Measurements from ENCODE around the gene LY6G6D. TPM values are rescaled to one million over a fixed set of nuclear protein-coding genes. Genes with fewer than 3 reads are reported as not detected.

Gene LY6G6D
- total and polyA plus RNA-seq, 2 donors (not counting 1 experiment from before 2014, with no cell fraction given): not detected

DNA sequence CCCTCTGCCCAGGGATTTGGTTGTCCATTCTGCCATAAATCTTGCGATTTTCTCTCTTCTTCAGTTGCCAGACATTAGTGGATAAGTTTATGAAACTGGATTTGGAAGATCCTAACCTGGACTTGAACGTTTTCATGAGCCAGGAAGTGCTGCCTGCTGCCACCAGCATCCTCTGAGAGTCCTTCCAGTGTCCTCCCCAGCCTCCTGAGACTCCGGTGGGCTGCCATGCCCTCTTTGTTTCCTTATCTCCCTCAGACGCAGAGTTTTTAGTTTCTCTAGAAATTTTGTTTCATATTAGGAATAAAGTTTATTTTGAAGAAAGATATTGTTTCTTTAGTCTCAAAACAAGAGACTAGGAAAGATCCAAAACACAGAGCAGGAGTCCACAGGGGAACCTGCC, 47.2 kb downstream of the LY6G6D start, which contains the start of gene SAPCD1:
TSS of gene SAPCD1 (plus strand) at position 301 of the 400 bp plus-strand sequence. CDS start 399 bp downstream, outside the sequence.
- no peak within 1 kb of the TSS for H3K27ac Mint-ChIP-seq
- no peak within 1 kb of the TSS for H3K9ac ChIP-seq (ENCODE audit: low read length)
- H3K9me3 ChIP-seq (ENCODE audit: control extremely low read depth in 1 of 3, control insufficient read depth in 2 of 3, insufficient read depth in 1 of 3, low read length in 2 of 3): no peaks in the 10 kb centered on the region
- H3K4me2 ChIP-seq (replicated peaks; ENCODE audit: low read depth, low read length, poor library complexity, severe bottlenecking): no peak within 1 kb of the TSS
- no peak for TF ChIP-seq EZH2 (IDR thresholded peaks at IDR 0.05; ENCODE audit: borderline replicate concordance, insufficient read depth, low read depth, low read length, poor library complexity, severe bottlenecking)
- TF ChIP-seq, protein P1, sequence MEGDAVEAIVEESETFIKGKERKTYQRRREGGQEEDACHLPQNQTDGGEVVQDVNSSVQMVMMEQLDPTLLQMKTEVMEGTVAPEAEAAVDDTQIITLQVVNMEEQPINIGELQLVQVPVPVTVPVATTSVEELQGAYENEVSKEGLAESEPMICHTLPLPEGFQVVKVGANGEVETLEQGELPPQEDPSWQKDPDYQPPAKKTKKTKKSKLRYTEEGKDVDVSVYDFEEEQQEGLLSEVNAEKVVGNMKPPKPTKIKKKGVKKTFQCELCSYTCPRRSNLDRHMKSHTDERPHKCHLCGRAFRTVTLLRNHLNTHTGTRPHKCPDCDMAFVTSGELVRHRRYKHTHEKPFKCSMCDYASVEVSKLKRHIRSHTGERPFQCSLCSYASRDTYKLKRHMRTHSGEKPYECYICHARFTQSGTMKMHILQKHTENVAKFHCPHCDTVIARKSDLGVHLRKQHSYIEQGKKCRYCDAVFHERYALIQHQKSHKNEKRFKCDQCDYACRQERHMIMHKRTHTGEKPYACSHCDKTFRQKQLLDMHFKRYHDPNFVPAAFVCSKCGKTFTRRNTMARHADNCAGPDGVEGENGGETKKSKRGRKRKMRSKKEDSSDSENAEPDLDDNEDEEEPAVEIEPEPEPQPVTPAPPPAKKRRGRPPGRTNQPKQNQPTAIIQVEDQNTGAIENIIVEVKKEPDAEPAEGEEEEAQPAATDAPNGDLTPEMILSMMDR (IDR thresholded peaks at IDR 0.05): no peak
- 63% methylated on average over 1 of the region's 4 CpGs for WGBS (ENCODE audit: insufficient coverage)
- H3K27ac ChIP-seq (ENCODE audit: low read length in 2 of 2): no peak within 1 kb of the TSS
- H3K4me3 ChIP-seq (ENCODE audit: control extremely low read depth in 1 of 5, extremely low read depth in 1 of 5, insufficient read depth in 1 of 5, low read depth in 2 of 5, low read length in 4 of 5): no peak within 1 kb of the TSS
- no peak within 1 kb of the TSS for H3K4me3 Mint-ChIP-seq
- H3K79me2 ChIP-seq (ENCODE audit: control insufficient read depth, insufficient read depth, low read length): no peaks in the 10 kb centered on the region
- no peaks in the 10 kb centered on the region for H3K4me1 Mint-ChIP-seq
- H3K27me3 ChIP-seq (replicated peaks in 1 of 4; ENCODE audit: control extremely low read depth in 1 of 4, control insufficient read depth in 3 of 4, insufficient read depth in 4 of 4, low read length in 3 of 4): no peaks in the 10 kb centered on the region
- H2AFZ ChIP-seq (ENCODE audit: insufficient read depth, low read depth, low read length, poor library complexity, severe bottlenecking): no peak within 1 kb of the TSS
- ChIA-PET CTCF (no interaction called here), POLR2A (no interaction called here)
- no peaks in the 10 kb centered on the region for H3K9me3 Mint-ChIP-seq (ENCODE audit: insufficient read depth)
- H3K36me3 ChIP-seq (replicated peaks in 1 of 2; ENCODE audit: control extremely low read depth in 1 of 2, control insufficient read depth in 1 of 2, extremely low read depth in 1 of 2, insufficient read depth in 2 of 2, low read length in 1 of 2): peaks cover 0 to 14% of the 10 kb centered on the region in 2 experiments
- H4K20me1 ChIP-seq (ENCODE audit: control insufficient read depth, insufficient read depth, low read length, poor library complexity, severe bottlenecking): no peaks in the 10 kb centered on the region
- DNase-seq (no peak), ATAC-seq (ENCODE audit: low read depth) (no peak)
- H3K4me1 ChIP-seq (ENCODE audit: control insufficient read depth in 2 of 2, insufficient read depth in 2 of 2, low read length in 2 of 2): no peaks in the 10 kb centered on the region
- H3K27me3 Mint-ChIP-seq: no peaks in the 10 kb centered on the region
- intact Hi-C loops (cut with micrococcal nuclease): no loop called here

DNA sequence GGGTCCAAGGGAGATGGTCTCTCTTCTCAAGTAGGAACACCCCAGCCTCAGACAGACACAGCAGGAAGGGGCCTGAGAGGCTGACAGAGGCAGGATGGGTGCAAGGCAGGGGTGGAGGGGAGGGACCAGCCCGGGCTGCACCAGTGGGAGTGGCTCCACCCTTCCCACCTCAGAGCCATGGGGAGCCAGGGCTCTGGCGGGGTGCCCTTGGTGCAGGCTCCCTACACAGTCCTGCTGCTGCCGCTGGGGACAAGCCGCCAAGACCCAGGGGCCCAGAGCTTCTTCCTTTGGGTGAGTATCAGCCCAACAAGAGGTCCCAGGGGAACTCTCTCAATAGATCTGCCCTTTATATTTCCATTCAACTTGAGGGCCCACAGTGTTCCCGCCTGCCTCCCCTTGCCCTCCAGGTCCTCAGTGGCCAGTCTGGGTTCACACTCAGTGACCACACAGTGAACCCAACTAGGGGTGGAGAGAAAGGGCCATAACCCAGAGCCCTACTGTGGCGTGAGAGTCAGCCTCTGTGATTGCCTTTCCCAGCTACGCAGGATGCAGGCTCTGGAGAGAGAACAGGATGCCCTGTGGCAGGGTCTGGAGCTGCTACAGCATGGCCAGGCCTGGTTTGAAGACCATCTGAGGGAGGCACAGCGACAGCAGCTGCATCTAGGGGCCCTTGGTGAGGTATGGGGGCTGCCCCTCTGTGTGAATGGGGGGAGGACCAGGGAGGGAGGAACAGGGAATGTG, 47.9 kb downstream of the LY6G6D start:
- Mint-ChIP-seq H3K27ac (no peak overlapping the region), H3K27me3 (no peaks in the 10 kb centered on the region), H3K9me3 (ENCODE audit: insufficient read depth) (no peaks in the 10 kb centered on the region), H3K4me3 (no peak overlapping the region), H3K4me1 (no peaks in the 10 kb centered on the region)
- no peak overlapping the region for H2AFZ ChIP-seq (ENCODE audit: insufficient read depth, low read depth, low read length, poor library complexity, severe bottlenecking)
- no peak overlapping the region for H3K4me2 ChIP-seq (replicated peaks; ENCODE audit: low read depth, low read length, poor library complexity, severe bottlenecking)
- no peaks in the 10 kb centered on the region for H3K9me3 ChIP-seq (ENCODE audit: control extremely low read depth in 1 of 3, control insufficient read depth in 2 of 3, insufficient read depth in 1 of 3, low read length in 2 of 3)
- no peak overlapping the region for H3K27ac ChIP-seq (ENCODE audit: low read length in 2 of 2)
- no peak overlapping the region for H3K4me3 ChIP-seq (ENCODE audit: control extremely low read depth in 1 of 5, extremely low read depth in 1 of 5, insufficient read depth in 1 of 5, low read depth in 2 of 5, low read length in 4 of 5)
- no peaks in the 10 kb centered on the region for H4K20me1 ChIP-seq (ENCODE audit: control insufficient read depth, insufficient read depth, low read length, poor library complexity, severe bottlenecking)
- intact Hi-C loops (cut with micrococcal nuclease): no loop called here
- POLR2A ChIA-PET: no interaction called here
- H3K4me1 ChIP-seq (ENCODE audit: control insufficient read depth in 2 of 2, insufficient read depth in 2 of 2, low read length in 2 of 2): no peaks in the 10 kb centered on the region
- H3K27me3 ChIP-seq (replicated peaks in 1 of 4; ENCODE audit: control extremely low read depth in 1 of 4, control insufficient read depth in 3 of 4, insufficient read depth in 4 of 4, low read length in 3 of 4): no peaks in the 10 kb centered on the region
- ATAC-seq (ENCODE audit: low read depth): no peak
- DNase-seq: no peak
- CTCF ChIA-PET: interaction anchor here (0.6 to 1.2 kb wide), 2 partner anchors 33 to 1875 kb away, joined by 3 read pairs; no protein-coding TSS in a partner anchor
- TF ChIP-seq, protein P1 (IDR thresholded peaks at IDR 0.05): no peak
- TF ChIP-seq EZH2 (IDR thresholded peaks at IDR 0.05; ENCODE audit: borderline replicate concordance, insufficient read depth, low read depth, low read length, poor library complexity, severe bottlenecking): no peak
- WGBS (ENCODE audit: insufficient coverage): 93% methylated on average over 6 of the region's 8 CpGs
- no peak overlapping the region for H3K9ac ChIP-seq (ENCODE audit: low read length)
- H3K79me2 ChIP-seq (ENCODE audit: control insufficient read depth, insufficient read depth, low read length): no peaks in the 10 kb centered on the region
- peaks cover 0 to 14% of the 10 kb centered on the region in 2 experiments for H3K36me3 ChIP-seq (replicated peaks in 1 of 2; ENCODE audit: control extremely low read depth in 1 of 2, control insufficient read depth in 1 of 2, extremely low read depth in 1 of 2, insufficient read depth in 2 of 2, low read length in 1 of 2)
